Subcutaneous adipose tissue (tissue), 4 donors: ENCODE measurements around the gene MINK1. TPM values are rescaled to one million over a fixed set of nuclear protein-coding genes. Genes with fewer than 3 reads are reported as not detected.

Experiments used
- total RNA-seq, 4 donors: library from RNA; depleted of rRNA; stranded (reverse); fragments of >200 nt; gene quantifications; one replicate each; pipeline ENCODE4 v1.1.0, GENCODE V29; 2016
- TF ChIP-seq, protein P1 (sequence below): fragments of 450-650 bp; IDR thresholded peaks from one replicate; pipeline ENCODE4 v1.5.1; 2016; ENCODE audit warnings: low read depth, mild to moderate bottlenecking, control low read depth, antibody characterized with exemption, moderate library complexity

MINK1 gene
- total RNA-seq, 4 donors from 2014 or later = 12.9 to 61.0 (median 28.2) TPM

GRCh38 chr17:4859816-4860625, 26.9 kb downstream of the MINK1 start:
- TF ChIP-seq, protein P1, sequence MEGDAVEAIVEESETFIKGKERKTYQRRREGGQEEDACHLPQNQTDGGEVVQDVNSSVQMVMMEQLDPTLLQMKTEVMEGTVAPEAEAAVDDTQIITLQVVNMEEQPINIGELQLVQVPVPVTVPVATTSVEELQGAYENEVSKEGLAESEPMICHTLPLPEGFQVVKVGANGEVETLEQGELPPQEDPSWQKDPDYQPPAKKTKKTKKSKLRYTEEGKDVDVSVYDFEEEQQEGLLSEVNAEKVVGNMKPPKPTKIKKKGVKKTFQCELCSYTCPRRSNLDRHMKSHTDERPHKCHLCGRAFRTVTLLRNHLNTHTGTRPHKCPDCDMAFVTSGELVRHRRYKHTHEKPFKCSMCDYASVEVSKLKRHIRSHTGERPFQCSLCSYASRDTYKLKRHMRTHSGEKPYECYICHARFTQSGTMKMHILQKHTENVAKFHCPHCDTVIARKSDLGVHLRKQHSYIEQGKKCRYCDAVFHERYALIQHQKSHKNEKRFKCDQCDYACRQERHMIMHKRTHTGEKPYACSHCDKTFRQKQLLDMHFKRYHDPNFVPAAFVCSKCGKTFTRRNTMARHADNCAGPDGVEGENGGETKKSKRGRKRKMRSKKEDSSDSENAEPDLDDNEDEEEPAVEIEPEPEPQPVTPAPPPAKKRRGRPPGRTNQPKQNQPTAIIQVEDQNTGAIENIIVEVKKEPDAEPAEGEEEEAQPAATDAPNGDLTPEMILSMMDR = no peak

DNA sequence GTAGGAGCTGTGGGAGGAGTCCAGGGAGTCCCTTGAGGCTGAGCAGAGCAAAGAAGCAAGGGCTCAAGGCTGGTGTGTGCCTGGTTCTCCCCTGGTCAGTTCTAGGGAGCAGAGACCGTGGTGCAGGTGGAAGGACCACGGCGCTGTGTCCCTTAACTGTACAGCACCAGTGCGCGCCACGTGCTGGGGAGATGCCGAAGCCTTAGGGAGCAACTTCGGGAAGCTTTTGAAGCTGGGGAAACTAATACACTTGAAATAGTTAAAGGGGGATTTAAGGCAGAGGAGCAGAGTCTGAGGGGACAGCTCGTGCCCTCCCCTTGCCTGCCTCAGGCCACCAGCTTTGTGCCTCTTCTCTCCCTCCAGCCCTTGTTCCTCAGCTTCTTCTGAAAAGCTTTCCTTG, 27.5 kb downstream of the MINK1 start:
- TF ChIP-seq, protein P1 = no peak

GRCh38 chr17:4861052-4861451, 27.9 kb downstream of the MINK1 start:
- TF ChIP-seq, protein P1 = no peak

- TF ChIP-seq, protein P1 = no peak
Observed at GRCh38 chr17:4862720-4863119, 29.6 kb downstream of the MINK1 start.

GRCh38 chr17:4863321-4863720, 30.2 kb downstream of the MINK1 start:
- TF ChIP-seq, protein P1 = no peak

GRCh38 chr17:4870855-4871254, 37.7 kb downstream of the MINK1 start:
- TF ChIP-seq, protein P1 = no peak

- TF ChIP-seq, protein P1 = no peak
Observed at GRCh38 chr17:4872786-4873185, 39.6 kb downstream of the MINK1 start.
